Ishikawa (cell line): ENCODE results near the gene AGAP1.

ENCODE experiments used
- CEBPB ChIP-seq: IDR thresholded peaks from 2 replicates; pipeline ENCODE4 v1.6.1; 2012
- CREB1 ChIP-seq: IDR thresholded peaks from 2 replicates; pipeline ENCODE4 v1.6.1; 2012; ENCODE audit warnings: low read depth
- EP300 ChIP-seq: IDR thresholded peaks from 2 replicates; pipeline ENCODE4 v1.6.1; 2012; ENCODE audit warnings: borderline replicate concordance
- FOXM1 ChIP-seq: IDR thresholded peaks from 2 replicates; pipeline ENCODE4 v1.6.1; 2012; ENCODE audit warnings: low read depth, borderline replicate concordance
- MAX ChIP-seq: IDR thresholded peaks from 2 replicates; pipeline ENCODE4 v1.6.1; 2012
- RAD21 ChIP-seq: IDR thresholded peaks from 2 replicates; pipeline ENCODE4 v1.6.1; 2012; ENCODE audit warnings: low read depth
- REST ChIP-seq: IDR thresholded peaks from 2 replicates; pipeline ENCODE4 v1.6.1; 2012; ENCODE audit warnings: low read depth, mild to moderate bottlenecking
- TAF1 ChIP-seq: IDR thresholded peaks from 2 replicates; pipeline ENCODE4 v1.6.1; 2012; ENCODE audit warnings: low read depth, mild to moderate bottlenecking
- TCF12 ChIP-seq: IDR thresholded peaks from 2 replicates; pipeline ENCODE4 v1.6.1; 2012; ENCODE audit warnings: low read depth
- USF1 ChIP-seq: IDR thresholded peaks from 2 replicates; pipeline ENCODE4 v1.6.1; 2012

GRCh38 chr2:235643680-235644511 is 150.1 kb downstream of the AGAP1 start:
- TF ChIP-seq CREB1 (no peak), FOXM1 (no peak), REST (no peak), EP300 (no peak), USF1 (no peak), TAF1 (no peak), CEBPB (no peak), TCF12 (no peak), RAD21 (no peak), MAX (no peak)
